ENCODE results near the gene STX16. TPM values are rescaled to one million over a fixed set of nuclear protein-coding genes. Genes with fewer than 3 reads are reported as not detected.

Gene STX16
- total RNA-seq, 4 donors from 2014 or later = 9.2 to 34.3 (median 20.4) TPM

GRCh38 chr20:58661598-58662473 is 10.8 kb downstream of the STX16 start:
- Histone ChIP-seq H3K9me3 (no peaks in the 10 kb centered on the region), H3K36me3 (peaks cover 0 to 3% of the 10 kb centered on the region in 2 donors), H3K4me1 (peaks cover 45% of the 10 kb centered on the region in 2 donors), H3K4me3 (no peak overlapping the region), H3K27me3 (no peaks in the 10 kb centered on the region), H3K27ac (peak overlapping the region; percentile 43 to 68 (median 54))
- in situ Hi-C loops (cut with MboI; ENCODE audit: low sequenced_read_pairs in 4 of 4) (loop anchor here in 1 of 4 donors (25.0 kb wide), 1 partner anchor 1300 kb away; the partner anchor contains the start of gene RAE1), intact Hi-C loops (cut with DNase I; ENCODE audit: low total_unique reads) (no loop called here)
- TF ChIP-seq CTCF (IDR thresholded peaks at IDR 0.05 in 4 of 5, conservative IDR thresholded peaks at IDR 0.05 in 1 of 5) (no peak), POLR2A (IDR thresholded peaks at IDR 0.05) (no peak)
- no peak for ATAC-seq
- DNase-seq = no peak

DNA sequence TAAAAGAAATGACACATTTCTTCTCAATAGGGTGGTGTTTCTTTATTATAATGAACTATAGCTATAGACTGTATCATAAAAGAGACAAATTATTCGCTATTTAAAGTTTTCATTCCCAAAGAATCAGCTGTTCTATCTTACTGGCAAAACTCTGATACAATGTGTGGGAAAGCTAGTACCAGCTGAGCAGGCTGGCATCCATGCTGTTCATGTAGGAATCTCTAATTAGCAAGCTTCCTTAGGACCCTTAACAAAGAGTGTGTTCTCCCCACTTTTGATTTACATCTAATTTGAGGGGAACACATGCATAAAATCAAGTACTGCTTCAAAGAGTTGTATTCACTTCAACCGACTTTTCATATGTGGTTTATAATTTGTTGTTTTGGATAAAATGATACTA is 13.2 kb downstream of the STX16 start:
- ATAC-seq = no peak
- no peaks in the 10 kb centered on the region for H3K27me3 ChIP-seq
- intact Hi-C loops (cut with DNase I; ENCODE audit: low total_unique reads) = no loop called here
- no peaks in the 10 kb centered on the region for H3K9me3 ChIP-seq
- peaks cover 0 to 21% of the 10 kb centered on the region in 2 donors for H3K36me3 ChIP-seq
- no peak for DNase-seq
- TF ChIP-seq CTCF (IDR thresholded peaks at IDR 0.05 in 4 of 5, conservative IDR thresholded peaks at IDR 0.05 in 1 of 5) = no peak
- TF ChIP-seq POLR2A (IDR thresholded peaks at IDR 0.05) = no peak
- peaks cover 24% of the 10 kb centered on the region in 2 donors for H3K4me1 ChIP-seq
- in situ Hi-C loops (cut with MboI; ENCODE audit: low sequenced_read_pairs in 4 of 4) = loop anchor here in 1 of 4 donors (25.0 kb wide), 1 partner anchor 1302 kb away; the partner anchor contains the start of gene RAE1
- peak overlapping the region in 2 of 4 donors; percentile 48 to 70 for H3K27ac ChIP-seq
- no peak overlapping the region for H3K4me3 ChIP-seq

- peak overlapping the region; percentile 35 to 70 (median 54) for H3K27ac ChIP-seq
- no peak for TF ChIP-seq CTCF (IDR thresholded peaks at IDR 0.05 in 4 of 5, conservative IDR thresholded peaks at IDR 0.05 in 1 of 5)
- no peak for TF ChIP-seq POLR2A (IDR thresholded peaks at IDR 0.05)
- ATAC-seq (peak; percentile 42 to 57), DNase-seq (peak in 1 of 2 donors; percentile 23)
- H3K4me3 ChIP-seq = no peak overlapping the region
- H3K36me3 ChIP-seq = peaks cover 0 to 26% of the 10 kb centered on the region in 2 donors
- peaks cover 19 to 20% of the 10 kb centered on the region in 2 donors for H3K4me1 ChIP-seq
- no peaks in the 10 kb centered on the region for H3K27me3 ChIP-seq
- no peaks in the 10 kb centered on the region for H3K9me3 ChIP-seq
- intact Hi-C loops (cut with DNase I; ENCODE audit: low total_unique reads) (no loop called here), in situ Hi-C loops (cut with MboI; ENCODE audit: low sequenced_read_pairs in 4 of 4) (loop anchor here in 1 of 4 donors (25.0 kb wide), 1 partner anchor 1303 kb away; the partner anchor contains the start of gene RAE1)
Observed at GRCh38 chr20:58664883-58665282, 13.8 kb downstream of the STX16 start.

GRCh38 chr20:58665606-58666005 is 14.5 kb downstream of the STX16 start:
- TF ChIP-seq POLR2A (IDR thresholded peaks at IDR 0.05) = no peak
- no peak for TF ChIP-seq CTCF (IDR thresholded peaks at IDR 0.05 in 4 of 5, conservative IDR thresholded peaks at IDR 0.05 in 1 of 5)
- Histone ChIP-seq H3K4me3 (no peak overlapping the region), H3K36me3 (peaks cover 0 to 33% of the 10 kb centered on the region in 2 donors), H3K4me1 (peaks cover 17 to 20% of the 10 kb centered on the region in 2 donors), H3K9me3 (no peaks in the 10 kb centered on the region), H3K27ac (peak overlapping the region in 3 of 4 donors; percentile 35 to 70 (median 48)), H3K27me3 (no peaks in the 10 kb centered on the region)
- in situ Hi-C loops (cut with MboI; ENCODE audit: low sequenced_read_pairs in 4 of 4) (loop anchor here in 1 of 4 donors (25.0 kb wide), 1 partner anchor 1303 kb away; the partner anchor contains the start of gene RAE1), intact Hi-C loops (cut with DNase I; ENCODE audit: low total_unique reads) (no loop called here)
- DNase-seq = peak in 1 of 2 donors; percentile 51
- ATAC-seq = peak; percentile 41 to 84
